Gastroesophageal sphincter (tissue), 3 donors: ENCODE results near the gene RRAD.

ENCODE experiments used
- CTCF ChIP-seq, 4 experiments: fragments of 200-600 bp in 2 of 4; fragments of 450-650 bp in 2 of 4; sonication (generic) in 1 of 4; IDR thresholded peaks; one replicate each; pipeline ENCODE4 v1.5.1; 2017 to 2019; ENCODE audit warnings: antibody characterized with exemption in 4 of 4, mild to moderate bottlenecking in 2 of 4, moderate library complexity in 2 of 4
- POLR2A ChIP-seq, 2 donors: fragments of 450-650 bp; IDR thresholded peaks; one replicate each; pipeline ENCODE4 v1.6.1; 2017; ENCODE audit warnings: antibody characterized with exemption in 2 of 2, mild to moderate bottlenecking in 2 of 2, moderate library complexity in 1 of 2
- POLR2AphosphoS5 ChIP-seq: sonication (generic); formaldehyde crosslinking; IDR thresholded peaks from one replicate; pipeline ENCODE4 v1.6.1; 2017; ENCODE audit warnings: antibody characterized with exemption

GRCh38 chr16:66937725-66938337, 12.5 kb upstream of the RRAD start:
- TF ChIP-seq CTCF (IDR thresholded peaks at IDR 0.05) (no peak), POLR2A (IDR thresholded peaks at IDR 0.05) (no peak), POLR2AphosphoS5 (no peak)
